GM18517 (cell line): ENCODE measurements around the gene CFAP91.
"Not testable (repeated sequence)": the region's sequence is repeated elsewhere in the genome, so short reads cannot be mapped to it uniquely, and the experiment has no call there.

Experiments used
- ATAC-seq: cut with Tn5 transposase; IDR thresholded peaks from one replicate; pipeline ENCODE4 v1.9.1; 2021; ENCODE audit warnings: mild to moderate bottlenecking, moderate library complexity; ENCODE audit not compliant: unreplicated experiment

Gene CFAP91

DNA sequence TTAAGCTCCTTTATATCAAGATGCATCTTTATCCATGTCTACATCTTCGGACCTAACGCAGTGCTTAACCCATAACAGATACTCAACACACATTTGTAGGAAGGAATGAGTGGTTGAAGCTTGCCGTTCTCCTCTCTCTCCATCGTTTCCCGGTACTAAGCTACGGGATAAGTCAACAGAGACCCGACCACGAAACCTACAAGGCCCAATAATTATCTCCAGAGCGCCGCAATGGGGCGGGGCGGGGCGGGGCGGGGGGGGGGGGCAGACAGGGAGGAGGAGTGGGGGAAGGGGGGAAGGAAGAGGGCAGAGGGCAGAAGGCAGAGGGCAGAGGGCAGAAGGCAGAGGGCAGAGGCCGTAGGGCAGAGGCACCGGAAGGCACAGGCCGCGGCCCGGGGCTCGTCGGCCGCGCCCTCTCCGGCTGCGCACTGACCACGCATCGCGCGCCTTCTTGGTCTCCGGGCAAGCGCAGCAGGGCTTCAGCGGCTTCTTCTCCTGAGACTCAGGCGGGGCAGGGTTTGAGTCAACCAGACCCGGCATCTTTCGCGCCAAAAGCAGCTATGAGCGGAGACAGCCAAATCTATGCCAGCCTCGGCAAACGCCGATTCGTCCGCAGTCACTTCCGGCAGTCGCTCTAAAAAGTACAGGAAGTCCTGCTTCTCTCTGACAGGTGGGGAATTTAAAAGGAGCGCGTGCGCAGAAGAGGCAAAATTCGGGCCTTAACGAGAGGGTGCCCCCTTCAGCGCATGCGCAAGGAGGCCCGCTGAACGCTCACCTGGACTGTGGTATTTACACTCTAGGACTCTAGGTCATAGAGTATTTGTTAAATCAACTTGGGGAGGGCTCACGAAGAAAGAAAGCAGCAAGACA lies 25.8 kb upstream of the CFAP91 start, which contains the start of gene COX17:
TSS of gene COX17 (minus strand) at position 636 of the 870 bp plus-strand sequence. CDS start at position 540, 96 bp downstream.
- ATAC-seq = peak; percentile 89

DNA sequence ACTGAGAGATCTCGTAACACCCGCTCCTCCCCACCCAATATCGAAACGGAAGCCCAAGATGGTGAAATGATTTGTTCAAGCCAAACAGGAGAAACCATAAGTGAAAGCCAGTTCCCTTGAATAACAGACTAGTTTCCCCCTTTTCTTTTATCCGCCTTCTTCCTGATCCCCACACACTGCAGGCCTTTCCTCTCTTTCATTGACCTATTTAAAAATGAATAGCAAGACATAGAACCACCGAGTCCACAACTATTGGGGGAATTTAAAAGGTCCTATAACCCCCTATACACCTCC lies 25.2 kb upstream of the CFAP91 start:
- no peak for ATAC-seq

DNA sequence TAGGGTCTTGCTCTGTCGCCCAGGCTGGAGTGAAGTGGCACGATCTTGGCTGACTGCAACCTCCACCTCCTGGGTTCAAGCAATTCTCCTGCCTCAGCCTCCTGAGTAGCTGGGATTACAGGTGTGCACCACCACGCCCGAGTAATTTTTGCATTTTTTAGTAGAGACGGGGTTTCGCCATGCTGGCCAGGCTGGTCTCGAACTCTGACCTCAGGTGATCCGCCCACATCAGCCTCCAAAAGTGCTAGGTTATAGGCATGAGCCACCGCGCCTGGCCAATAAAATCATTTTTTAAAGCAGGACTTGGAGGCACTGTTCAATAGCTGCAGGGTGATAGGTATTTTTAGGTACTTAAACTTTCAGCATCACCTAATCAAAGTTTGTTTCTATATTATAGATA lies 24.6 kb upstream of the CFAP91 start:
- not testable (repeated sequence) for ATAC-seq

DNA sequence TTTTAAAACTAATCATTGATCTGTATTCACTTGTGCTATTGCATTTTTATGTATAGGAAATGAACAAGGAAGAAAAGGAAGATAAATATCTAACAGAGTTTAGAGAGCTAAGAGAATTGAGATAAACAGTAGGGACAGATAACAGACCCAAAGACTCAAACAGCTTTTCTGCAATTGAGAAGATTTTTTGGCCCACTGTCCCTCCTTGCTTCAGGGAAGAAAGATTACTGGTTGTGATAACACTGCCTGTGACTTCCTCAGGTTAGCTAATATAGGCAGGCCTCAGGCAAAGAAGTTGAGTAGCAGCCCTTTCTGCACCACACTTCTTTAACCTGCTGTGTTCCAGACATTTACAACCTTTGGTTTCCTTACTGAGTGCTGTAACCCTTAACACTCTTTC lies 22.9 kb upstream of the CFAP91 start:
- no peak for ATAC-seq

- ATAC-seq = peak; percentile 23
Observed at GRCh38 chr3:119681279-119681678, 21.5 kb upstream of the CFAP91 start.

DNA sequence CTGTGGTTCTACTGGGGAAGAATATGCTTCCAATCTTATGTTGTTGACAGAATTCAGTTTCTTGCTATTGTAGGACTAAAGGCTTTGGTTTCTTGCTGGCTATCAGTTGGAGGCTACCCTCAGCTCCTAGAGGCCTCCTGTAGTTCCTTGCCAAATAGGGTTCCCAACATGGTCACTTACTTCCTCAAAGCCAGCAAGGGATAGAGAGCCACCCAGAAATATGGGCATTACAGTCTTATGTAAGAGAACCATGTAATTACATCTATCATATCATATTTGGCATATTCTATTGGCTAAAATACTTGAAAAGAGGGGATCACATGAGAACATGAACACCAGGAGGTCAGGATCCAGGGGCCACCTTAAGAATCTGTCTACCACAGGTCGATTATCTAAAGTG lies 19.4 kb upstream of the CFAP91 start:
- no peak for ATAC-seq

- no peak for ATAC-seq
Observed at GRCh38 chr3:119690043-119690656, 12.7 kb upstream of the CFAP91 start.

- no peak for ATAC-seq
Observed at GRCh38 chr3:119695480-119695879, 7.3 kb upstream of the CFAP91 start.

GRCh38 chr3:119697394-119697793 lies 5.4 kb upstream of the CFAP91 start:
- ATAC-seq = peak; percentile 54

- ATAC-seq = no peak
Observed at GRCh38 chr3:119700269-119700919, 2.4 kb upstream of the CFAP91 start.

- ATAC-seq = no peak
Observed at GRCh38 chr3:119700920-119701734, 1.7 kb upstream of the CFAP91 start.

GRCh38 chr3:119703820-119704531 lies 1.2 kb downstream of the CFAP91 start:
- no peak for ATAC-seq

DNA sequence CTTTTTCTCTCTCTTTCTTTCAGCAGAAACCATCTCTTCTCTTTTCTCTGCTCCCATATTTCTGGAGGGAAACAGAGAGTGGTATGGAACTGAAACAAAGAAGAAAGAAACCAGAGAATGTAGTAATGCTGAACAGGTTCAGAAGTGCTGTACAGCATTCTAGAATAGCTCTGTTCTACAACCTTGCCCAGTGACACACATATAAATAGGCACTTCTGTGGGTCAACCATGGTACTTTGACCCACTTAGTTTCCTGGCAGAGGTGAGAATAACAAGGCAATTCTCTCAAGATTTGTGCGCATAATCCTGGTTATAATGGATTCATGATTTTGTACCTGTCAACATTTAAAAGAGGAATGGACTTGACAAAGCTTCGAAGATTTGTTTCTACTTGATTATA lies 12.3 kb downstream of the CFAP91 start:
- no peak for ATAC-seq

DNA sequence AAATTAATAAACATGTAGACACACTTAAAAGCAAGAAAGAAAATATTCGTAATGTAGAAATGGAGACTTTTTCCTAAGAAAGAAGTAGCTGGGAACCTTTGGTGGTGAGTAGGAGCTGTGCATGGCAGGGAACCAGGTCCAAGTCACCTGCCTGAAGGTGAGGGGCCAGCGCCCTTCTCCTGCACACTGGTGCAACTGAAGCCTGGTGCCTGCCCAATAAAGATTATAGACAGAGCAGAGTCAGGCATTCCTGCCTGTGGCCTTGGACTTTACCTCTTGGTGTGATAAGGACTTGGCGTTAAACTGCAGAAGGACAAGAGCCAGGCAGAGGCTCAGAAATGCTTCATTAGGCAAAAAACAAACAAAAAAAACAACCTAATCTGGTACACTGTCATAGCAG lies 14.2 kb downstream of the CFAP91 start:
- ATAC-seq = no peak

DNA sequence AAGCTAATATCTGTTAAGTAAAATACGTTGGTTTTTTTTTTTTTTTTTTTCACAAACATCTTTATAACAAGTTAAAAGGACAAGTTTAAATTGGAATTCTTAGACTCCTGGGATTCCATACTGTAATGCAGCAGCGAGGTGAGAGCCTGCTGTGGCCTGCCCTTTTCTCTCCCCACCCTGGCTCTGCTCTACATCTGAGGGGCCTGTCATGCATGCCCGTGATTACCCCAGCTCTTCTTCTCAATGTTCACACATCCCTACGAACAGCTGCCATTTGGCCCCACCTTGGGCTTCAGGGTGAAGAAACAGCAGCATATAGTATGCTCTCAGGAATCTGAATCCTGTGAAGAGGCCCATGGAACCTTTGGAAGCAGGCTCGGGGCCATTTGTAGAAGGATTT lies 14.7 kb downstream of the CFAP91 start:
- no peak for ATAC-seq

- no peak for ATAC-seq
Observed at GRCh38 chr3:119723022-119723421, 20.2 kb downstream of the CFAP91 start.

DNA sequence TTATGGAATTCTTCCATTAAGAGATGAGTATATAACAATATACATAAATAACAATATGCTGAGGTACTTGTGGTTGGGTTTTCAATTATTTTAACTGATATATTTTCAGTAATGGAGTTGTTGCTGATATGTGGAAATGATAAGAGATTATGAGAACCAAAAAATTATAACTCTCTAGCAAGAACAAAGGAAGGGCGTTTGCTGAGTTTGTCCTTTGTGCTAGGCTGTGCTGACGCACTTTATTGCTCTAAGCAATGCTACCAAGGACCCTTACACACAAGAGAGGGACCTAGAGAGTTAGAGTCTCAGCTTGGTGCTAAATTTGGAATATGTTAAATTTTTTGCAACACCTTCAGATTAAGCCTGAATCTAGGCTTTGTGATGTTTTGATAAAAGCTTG lies 24.1 kb downstream of the CFAP91 start:
- no peak for ATAC-seq

- no peak for ATAC-seq
Observed at GRCh38 chr3:119729996-119730395, 27.2 kb downstream of the CFAP91 start.

- no peak for ATAC-seq
Observed at GRCh38 chr3:119731560-119732343, 28.9 kb downstream of the CFAP91 start.

DNA sequence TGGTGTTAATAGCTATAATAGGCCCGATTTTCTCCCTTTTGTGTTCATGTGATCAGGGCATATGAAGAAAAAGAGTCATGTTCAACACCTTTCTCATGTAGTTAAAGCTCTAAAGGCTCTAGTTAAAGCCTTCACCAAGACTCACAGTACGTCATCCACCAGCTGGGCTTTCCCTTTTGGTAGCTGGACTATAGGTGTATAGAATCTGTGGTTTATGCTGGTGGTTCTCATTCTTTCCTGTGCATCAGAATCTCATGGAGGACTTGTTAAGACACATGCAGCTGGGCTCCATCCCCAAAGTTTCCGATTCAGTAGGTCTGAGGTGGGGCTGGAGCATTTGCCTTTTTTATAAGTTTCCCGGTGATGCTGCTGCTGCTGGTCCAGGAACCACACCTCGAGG lies 31.0 kb downstream of the CFAP91 start:
- ATAC-seq = no peak
